Type B pancreatic cell (in vitro differentiated cells): ENCODE data around the gene SVOP. TPM values are rescaled to one million over a fixed set of nuclear protein-coding genes. Genes with fewer than 3 reads are reported as not detected.

Experiments
- DNase-seq: peaks from one replicate; pipeline ENCODE4 v3.0.0; 2021; ENCODE audit warnings: mixed read lengths; ENCODE audit not compliant: unreplicated experiment; ENCODE audit errors: extremely low spot score
- H3K27ac Mint-ChIP-seq: 2 replicates; pipeline ENCODE4 v1.8.0; 2021; ENCODE audit warnings: mild to moderate bottlenecking, mixed read lengths
- H3K27me3 Mint-ChIP-seq: 2 replicates; pipeline ENCODE4 v1.8.0; 2021; ENCODE audit warnings: mixed read lengths
- H3K36me3 Mint-ChIP-seq: 2 replicates; pipeline ENCODE4 v1.8.0; 2021; ENCODE audit warnings: mixed read lengths
- H3K4me1 Mint-ChIP-seq: one replicate; pipeline ENCODE4 v1.8.0; 2021; ENCODE audit warnings: mixed read lengths; ENCODE audit not compliant: unreplicated experiment
- H3K4me3 Mint-ChIP-seq: 2 replicates; pipeline ENCODE4 v1.8.0; 2021; ENCODE audit warnings: mild to moderate bottlenecking, mixed read lengths
- H3K9me3 Mint-ChIP-seq: 2 replicates; pipeline ENCODE4 v1.8.0; 2021; ENCODE audit warnings: mixed read lengths
- total RNA-seq: library from RNA; stranded (reverse); gene quantifications from 2 replicates; pipeline ENCODE4 v1.2.1, GENCODE V29; 2021; ENCODE audit warnings: low replicate concordance
- TF ChIP-seq, protein P1 (sequence below): fragments of 200-600 bp; sonication (generic); conservative IDR thresholded peaks from 2 replicates; pipeline ENCODE4 v1.5.0; 2021; ENCODE audit warnings: antibody characterized with exemption, mild to moderate bottlenecking

SVOP gene
- total RNA-seq, 1 donor from 2014 or later, result 3.6 TPM

DNA sequence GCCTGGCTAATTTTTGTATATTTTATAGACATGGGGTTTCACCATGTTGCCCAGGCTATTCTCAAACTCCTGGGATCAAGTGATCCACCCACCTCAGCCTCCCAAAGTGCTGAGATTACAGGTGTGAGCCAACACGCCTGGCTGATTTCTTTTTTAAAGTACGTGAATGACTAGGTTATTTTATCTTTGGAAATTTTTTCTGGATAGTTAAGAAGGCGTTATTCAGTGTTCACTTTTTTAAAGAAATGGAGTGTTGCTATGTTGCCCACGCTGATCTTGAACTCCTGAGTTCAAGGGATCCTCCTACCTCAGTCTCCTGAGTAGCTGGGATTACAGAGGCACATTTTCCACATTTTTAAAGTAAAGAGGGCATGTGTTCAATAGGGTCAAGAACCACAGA is 58.6 kb downstream of the SVOP start:
- Mint-ChIP-seq H3K27me3 (peaks cover 13% of the 10 kb centered on the region), H3K36me3 (no peaks in the 10 kb centered on the region), H3K27ac (no peak overlapping the region), H3K4me1 (no peaks in the 10 kb centered on the region), H3K4me3 (no peak overlapping the region), H3K9me3 (no peaks in the 10 kb centered on the region)
- DNase-seq, result no peak
- TF ChIP-seq, protein P1, sequence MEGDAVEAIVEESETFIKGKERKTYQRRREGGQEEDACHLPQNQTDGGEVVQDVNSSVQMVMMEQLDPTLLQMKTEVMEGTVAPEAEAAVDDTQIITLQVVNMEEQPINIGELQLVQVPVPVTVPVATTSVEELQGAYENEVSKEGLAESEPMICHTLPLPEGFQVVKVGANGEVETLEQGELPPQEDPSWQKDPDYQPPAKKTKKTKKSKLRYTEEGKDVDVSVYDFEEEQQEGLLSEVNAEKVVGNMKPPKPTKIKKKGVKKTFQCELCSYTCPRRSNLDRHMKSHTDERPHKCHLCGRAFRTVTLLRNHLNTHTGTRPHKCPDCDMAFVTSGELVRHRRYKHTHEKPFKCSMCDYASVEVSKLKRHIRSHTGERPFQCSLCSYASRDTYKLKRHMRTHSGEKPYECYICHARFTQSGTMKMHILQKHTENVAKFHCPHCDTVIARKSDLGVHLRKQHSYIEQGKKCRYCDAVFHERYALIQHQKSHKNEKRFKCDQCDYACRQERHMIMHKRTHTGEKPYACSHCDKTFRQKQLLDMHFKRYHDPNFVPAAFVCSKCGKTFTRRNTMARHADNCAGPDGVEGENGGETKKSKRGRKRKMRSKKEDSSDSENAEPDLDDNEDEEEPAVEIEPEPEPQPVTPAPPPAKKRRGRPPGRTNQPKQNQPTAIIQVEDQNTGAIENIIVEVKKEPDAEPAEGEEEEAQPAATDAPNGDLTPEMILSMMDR, result no peak

DNA sequence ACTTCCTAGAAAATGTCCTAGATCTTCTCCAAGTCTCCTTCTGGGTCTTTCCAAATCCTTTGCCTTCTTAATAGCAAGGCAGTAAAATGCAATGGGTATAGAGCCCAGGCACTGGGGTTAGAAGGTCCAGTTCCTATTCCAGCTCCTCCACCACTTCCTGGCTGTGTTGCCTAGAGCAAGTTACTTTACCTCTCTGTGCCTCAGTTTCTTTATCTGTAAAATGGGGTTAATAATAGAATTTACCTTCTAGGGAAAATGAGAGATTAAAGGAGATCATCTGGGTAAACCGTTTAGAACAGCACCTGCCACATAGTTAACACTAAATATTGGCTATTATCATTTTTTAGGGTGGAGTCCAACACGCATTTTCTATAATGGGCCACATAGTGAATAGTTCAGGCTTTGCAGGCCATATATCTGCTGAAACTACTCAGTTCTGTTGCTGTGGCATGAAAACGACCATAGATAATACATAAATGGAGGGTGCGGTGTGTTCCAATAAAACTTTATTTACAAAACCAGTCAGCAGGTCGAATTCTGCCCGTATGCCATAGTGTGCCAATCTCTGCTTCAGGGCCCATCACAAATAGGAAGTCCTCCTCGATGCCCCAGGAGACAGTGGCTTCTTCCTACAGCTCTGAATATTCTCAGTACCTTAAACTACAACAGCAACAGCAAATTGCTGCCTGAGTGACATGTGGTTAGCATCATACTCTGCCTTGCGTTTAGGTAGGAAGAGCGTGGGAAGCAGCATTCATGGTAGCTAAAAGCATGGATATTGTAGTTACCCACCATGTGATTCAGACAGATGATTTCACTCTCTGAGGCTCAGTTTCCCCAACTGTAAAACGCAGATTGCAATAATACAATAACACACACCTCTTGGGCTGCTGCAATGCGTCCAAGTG is 60.9 kb downstream of the SVOP start:
- no peaks in the 10 kb centered on the region for H3K9me3 Mint-ChIP-seq
- no peaks in the 10 kb centered on the region for H3K4me1 Mint-ChIP-seq
- DNase-seq, result no peak
- TF ChIP-seq, protein P1, result no peak
- no peak overlapping the region for H3K27ac Mint-ChIP-seq
- H3K27me3 Mint-ChIP-seq, result peaks cover 18% of the 10 kb centered on the region
- H3K4me3 Mint-ChIP-seq, result no peak overlapping the region
- H3K36me3 Mint-ChIP-seq, result no peaks in the 10 kb centered on the region

DNA sequence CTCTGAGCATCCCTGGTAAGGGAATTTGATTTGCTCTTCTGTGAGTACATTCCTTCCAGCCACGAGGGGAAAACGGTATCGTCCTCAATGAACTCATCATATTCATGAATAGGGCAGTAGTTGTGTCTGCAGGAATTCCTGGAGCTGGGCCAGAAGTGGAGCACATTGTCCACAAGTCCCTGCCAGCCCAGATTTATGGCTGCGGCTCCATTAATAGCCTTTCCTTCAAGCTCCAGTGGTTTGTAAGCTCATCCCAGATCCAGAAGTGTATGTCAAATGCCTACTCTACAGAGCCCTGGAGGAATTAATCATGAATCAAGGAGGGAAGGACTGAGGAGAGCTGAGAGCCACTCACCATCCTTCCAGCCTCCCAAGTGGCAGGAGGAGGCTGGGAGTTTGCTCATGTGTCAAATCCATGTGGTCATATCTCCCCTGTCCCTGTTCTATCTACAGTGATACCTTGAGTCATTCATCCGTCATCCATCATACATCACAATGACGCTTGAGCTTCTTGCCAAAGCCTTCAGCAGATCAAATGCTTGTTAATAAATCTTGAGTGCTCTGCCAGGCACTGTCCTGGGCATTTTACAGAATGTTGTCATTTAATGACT is 65.5 kb downstream of the SVOP start:
- Mint-ChIP-seq H3K27ac (no peak overlapping the region), H3K4me1 (no peaks in the 10 kb centered on the region), H3K9me3 (no peaks in the 10 kb centered on the region), H3K27me3 (peaks cover 9% of the 10 kb centered on the region), H3K4me3 (no peak overlapping the region), H3K36me3 (no peaks in the 10 kb centered on the region)
- TF ChIP-seq, protein P1, result no peak
- no peak for DNase-seq

DNA sequence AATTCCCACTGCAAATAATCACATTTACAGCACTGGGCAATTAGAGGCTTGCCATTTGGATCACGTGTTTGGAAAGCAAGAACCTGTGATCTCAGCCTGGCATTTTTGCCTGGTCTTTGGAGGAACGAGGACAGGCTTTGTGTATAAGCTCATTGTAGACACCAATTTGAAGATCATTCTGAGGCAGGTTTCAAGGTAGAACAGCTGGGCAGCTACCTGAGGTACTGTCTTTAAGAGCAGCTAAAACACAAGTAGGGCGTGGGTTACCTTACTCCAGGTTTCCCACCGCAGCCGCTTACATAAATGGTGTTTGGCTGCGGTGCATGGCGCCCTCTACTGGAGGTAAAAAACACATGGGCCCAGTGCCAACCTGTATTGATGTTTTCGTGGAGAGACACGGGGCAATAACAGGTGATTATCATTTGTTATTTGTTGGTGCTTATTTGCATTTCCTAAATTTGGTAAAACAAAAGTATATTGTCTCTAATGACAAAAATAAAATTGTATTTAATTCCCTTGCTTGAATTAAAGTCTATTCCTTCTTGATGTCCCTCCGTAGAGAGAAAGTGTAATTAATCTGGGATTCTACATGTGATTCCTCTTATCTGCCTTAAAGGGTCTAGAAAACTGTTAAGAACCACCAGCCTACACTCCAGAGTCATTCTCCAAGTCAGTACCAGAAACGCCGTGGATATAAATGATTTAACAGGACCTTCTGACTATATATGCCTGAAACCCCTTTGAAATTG is 69.7 kb downstream of the SVOP start:
- no peaks in the 10 kb centered on the region for H3K36me3 Mint-ChIP-seq
- peaks cover 5% of the 10 kb centered on the region for H3K27me3 Mint-ChIP-seq
- no peak overlapping the region for H3K27ac Mint-ChIP-seq
- H3K4me3 Mint-ChIP-seq, result no peak overlapping the region
- TF ChIP-seq, protein P1, result peak; percentile 94
- peaks cover 8% of the 10 kb centered on the region for H3K9me3 Mint-ChIP-seq
- DNase-seq, result peak; percentile 70
- no peaks in the 10 kb centered on the region for H3K4me1 Mint-ChIP-seq

DNA sequence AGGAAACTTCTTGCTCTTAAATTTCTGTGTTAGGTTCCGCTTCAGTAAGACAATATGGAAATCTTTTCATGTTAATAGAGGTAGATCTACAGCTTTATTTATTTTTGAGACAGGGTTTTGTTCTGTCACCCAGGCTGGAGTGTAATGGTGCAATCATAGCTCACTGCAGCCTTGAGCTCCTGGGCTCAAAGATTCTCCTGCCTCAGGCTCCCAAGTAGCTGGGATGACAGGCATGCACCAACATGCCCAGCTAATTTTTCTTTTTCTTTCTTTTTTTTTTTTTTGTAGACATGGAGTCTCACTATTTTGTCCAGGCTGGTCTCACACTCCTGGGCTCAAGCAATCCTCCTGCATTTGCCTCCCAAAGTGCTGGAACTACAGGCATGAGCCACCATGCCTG is 70.9 kb downstream of the SVOP start:
- no peak for DNase-seq
- no peaks in the 10 kb centered on the region for H3K36me3 Mint-ChIP-seq
- no peak overlapping the region for H3K4me3 Mint-ChIP-seq
- H3K27ac Mint-ChIP-seq, result no peak overlapping the region
- H3K27me3 Mint-ChIP-seq, result no peaks in the 10 kb centered on the region
- H3K9me3 Mint-ChIP-seq, result peaks cover 8% of the 10 kb centered on the region
- H3K4me1 Mint-ChIP-seq, result no peaks in the 10 kb centered on the region
- TF ChIP-seq, protein P1, result no peak
